ENCODE measurements around the gene RBM6.

RBM6 gene

DNA sequence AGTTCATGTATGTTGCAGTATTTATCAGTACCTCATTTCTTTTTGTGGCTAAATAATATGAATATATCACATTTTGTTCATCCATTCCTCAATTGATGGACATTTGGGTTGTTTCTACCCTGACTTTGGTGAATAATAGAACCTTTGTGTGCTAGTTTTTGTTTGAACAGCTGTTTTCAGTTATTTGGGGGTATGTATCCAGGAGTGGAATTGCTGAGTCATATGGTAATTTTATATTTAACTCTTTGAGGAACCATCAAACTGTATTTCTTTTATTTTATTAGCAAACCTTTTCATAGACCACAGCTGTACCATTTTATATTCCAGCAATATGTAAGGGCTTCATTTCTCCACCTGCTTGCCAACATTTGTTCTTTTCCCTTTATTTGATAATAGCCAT, 110.4 kb downstream of the RBM6 start:
- Histone ChIP-seq H3K27ac (ENCODE audit: extremely low read depth, low read depth, low read length) (no peak overlapping the region), H3K4me3 (ENCODE audit: low read depth, low read length) (no peak overlapping the region), H3K4me1 (ENCODE audit: control insufficient read depth, insufficient read depth, low read length) (no peaks in the 10 kb centered on the region), H3K36me3 (ENCODE audit: control insufficient read depth in 2 of 2, insufficient read depth in 1 of 2, low read length in 2 of 2) (peaks cover 4 to 68% of the 10 kb centered on the region in 2 experiments; a peak in 2 of 3 replicates), H3K9me3 (ENCODE audit: control insufficient read depth, insufficient read depth, low read depth, low read length) (no peaks in the 10 kb centered on the region)
- ChIA-PET CTCF (no interaction called here), POLR2A (interaction anchor here (0.8 kb wide), 1 partner anchor 20 kb away, joined by 5 read pairs; no protein-coding TSS in a partner anchor)
- no peak for TF ChIP-seq ZNF473 (tag by site-specific recombination; IDR thresholded peaks at IDR 0.05)
- TF ChIP-seq, protein P1, sequence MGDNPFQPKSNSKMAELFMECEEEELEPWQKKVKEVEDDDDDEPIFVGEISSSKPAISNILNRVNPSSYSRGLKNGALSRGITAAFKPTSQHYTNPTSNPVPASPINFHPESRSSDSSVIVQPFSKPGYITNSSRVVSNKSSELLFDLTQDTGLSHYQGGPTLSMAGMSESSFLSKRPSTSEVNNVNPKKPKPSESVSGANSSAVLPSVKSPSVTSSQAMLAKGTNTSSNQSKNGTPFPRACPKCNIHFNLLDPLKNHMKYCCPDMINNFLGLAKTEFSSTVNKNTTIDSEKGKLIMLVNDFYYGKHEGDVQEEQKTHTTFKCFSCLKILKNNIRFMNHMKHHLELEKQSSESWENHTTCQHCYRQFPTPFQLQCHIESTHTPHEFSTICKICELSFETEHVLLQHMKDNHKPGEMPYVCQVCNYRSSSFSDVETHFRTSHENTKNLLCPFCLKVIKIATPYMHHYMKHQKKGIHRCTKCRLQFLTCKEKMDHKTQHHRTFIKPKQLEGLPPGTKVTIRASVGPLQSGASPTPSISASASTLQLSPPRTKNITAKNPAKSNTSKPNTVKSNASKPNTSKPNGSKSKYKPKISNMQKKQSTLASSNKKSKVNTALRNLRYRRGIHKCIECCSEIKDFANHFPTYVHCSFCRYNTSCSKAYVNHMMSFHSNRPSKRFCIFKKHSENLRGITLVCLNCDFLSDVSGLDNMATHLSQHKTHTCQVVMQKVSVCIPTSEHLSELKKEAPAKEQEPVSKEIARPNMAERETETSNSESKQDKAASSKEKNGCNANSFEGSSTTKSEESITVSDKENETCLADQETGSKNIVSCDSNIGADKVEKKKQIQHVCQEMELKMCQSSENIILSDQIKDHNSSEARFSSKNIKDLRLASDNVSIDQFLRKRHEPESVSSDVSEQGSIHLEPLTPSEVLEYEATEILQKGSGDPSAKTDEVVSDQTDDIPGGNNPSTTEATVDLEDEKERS (tag by site-specific recombination; IDR thresholded peaks at IDR 0.05), result no peak
- no peak for TF ChIP-seq ZNF785 (tag by site-specific recombination; IDR thresholded peaks at IDR 0.05)
- no peak for TF ChIP-seq FEZF1 (tag by site-specific recombination; IDR thresholded peaks at IDR 0.05)
- no peak for TF ChIP-seq ZIC2 (tag by site-specific recombination; IDR thresholded peaks at IDR 0.05)
- TF ChIP-seq ZNF140 (tag by site-specific recombination; IDR thresholded peaks at IDR 0.05), result peak; percentile 43; the same call in 1 of the 2 replicates

DNA sequence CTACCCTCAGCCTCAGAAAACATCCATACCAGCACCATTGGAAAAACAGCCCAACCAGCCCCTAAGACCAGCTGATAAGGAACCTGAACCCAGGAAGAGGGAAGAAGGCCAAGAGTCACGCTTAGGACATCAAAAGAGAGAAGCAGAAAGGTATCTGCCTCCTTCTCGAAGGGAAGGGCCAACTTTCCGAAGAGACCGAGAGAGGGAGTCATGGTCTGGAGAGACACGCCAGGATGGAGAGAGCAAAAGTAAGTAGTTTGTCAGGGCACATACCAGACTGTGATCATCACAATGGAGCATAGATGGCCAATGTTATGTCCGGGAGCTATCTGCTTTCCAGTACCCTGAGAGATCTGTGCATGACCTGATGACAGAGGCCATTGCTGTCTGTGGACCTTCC, 117.8 kb downstream of the RBM6 start:
- Histone ChIP-seq H3K27ac (ENCODE audit: extremely low read depth, low read depth, low read length) (no peak overlapping the region), H3K36me3 (ENCODE audit: control insufficient read depth in 2 of 2, insufficient read depth in 1 of 2, low read length in 2 of 2) (peaks cover 5 to 76% of the 10 kb centered on the region in 2 experiments), H3K9me3 (ENCODE audit: control insufficient read depth, insufficient read depth, low read depth, low read length) (no peaks in the 10 kb centered on the region), H3K4me3 (ENCODE audit: low read depth, low read length) (no peak overlapping the region), H3K4me1 (ENCODE audit: control insufficient read depth, insufficient read depth, low read length) (no peaks in the 10 kb centered on the region)
- CTCF ChIA-PET, result no interaction called here
- POLR2A ChIA-PET, result no interaction called here
- TF ChIP-seq, protein P2, sequence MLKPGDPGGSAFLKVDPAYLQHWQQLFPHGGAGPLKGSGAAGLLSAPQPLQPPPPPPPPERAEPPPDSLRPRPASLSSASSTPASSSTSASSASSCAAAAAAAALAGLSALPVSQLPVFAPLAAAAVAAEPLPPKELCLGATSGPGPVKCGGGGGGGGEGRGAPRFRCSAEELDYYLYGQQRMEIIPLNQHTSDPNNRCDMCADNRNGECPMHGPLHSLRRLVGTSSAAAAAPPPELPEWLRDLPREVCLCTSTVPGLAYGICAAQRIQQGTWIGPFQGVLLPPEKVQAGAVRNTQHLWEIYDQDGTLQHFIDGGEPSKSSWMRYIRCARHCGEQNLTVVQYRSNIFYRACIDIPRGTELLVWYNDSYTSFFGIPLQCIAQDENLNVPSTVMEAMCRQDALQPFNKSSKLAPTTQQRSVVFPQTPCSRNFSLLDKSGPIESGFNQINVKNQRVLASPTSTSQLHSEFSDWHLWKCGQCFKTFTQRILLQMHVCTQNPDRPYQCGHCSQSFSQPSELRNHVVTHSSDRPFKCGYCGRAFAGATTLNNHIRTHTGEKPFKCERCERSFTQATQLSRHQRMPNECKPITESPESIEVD (tag by site-specific recombination; IDR thresholded peaks at IDR 0.05), result no peak
- TF ChIP-seq, protein P3, sequence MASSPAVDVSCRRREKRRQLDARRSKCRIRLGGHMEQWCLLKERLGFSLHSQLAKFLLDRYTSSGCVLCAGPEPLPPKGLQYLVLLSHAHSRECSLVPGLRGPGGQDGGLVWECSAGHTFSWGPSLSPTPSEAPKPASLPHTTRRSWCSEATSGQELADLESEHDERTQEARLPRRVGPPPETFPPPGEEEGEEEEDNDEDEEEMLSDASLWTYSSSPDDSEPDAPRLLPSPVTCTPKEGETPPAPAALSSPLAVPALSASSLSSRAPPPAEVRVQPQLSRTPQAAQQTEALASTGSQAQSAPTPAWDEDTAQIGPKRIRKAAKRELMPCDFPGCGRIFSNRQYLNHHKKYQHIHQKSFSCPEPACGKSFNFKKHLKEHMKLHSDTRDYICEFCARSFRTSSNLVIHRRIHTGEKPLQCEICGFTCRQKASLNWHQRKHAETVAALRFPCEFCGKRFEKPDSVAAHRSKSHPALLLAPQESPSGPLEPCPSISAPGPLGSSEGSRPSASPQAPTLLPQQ (tag by site-specific recombination; IDR thresholded peaks at IDR 0.05), result no peak
- TF ChIP-seq MEIS1 (CRISPR knock-in tag; IDR thresholded peaks at IDR 0.05; ENCODE audit: borderline replicate concordance), result no peak

DNA sequence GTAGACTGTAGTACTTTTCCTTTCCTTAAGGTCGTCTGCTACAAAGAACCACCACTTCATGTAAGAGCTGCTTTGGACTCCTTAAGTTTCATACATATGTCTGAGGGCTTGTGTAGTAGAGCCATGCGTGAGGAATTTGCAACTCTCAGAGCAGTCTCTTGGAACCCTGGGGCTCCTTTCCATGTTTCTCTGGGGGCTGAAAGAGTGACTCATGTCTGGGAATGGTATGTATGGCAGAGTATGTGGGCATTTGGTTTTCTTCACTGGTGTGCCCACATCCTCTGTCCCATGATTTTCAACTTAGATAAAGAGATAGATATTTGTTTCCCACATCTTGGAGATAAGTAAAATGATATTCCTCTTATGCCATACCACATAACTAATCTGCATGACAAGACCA, 128.2 kb downstream of the RBM6 start:
- H3K4me3 ChIP-seq (ENCODE audit: low read depth, low read length), result no peak overlapping the region
- no peak overlapping the region for H3K27ac ChIP-seq (ENCODE audit: extremely low read depth, low read depth, low read length)
- POLR2A ChIA-PET, result interaction anchor here (0.5 kb wide), 1 partner anchor 37 kb away, joined by 3 read pairs; no protein-coding TSS in a partner anchor
- no peaks in the 10 kb centered on the region for H3K9me3 ChIP-seq (ENCODE audit: control insufficient read depth, insufficient read depth, low read depth, low read length)
- H3K4me1 ChIP-seq (ENCODE audit: control insufficient read depth, insufficient read depth, low read length), result no peaks in the 10 kb centered on the region
- CTCF ChIA-PET, result interaction anchor here (0.6 to 0.9 kb wide), 2 partner anchors 175 to 229 kb away, joined by 3 read pairs; no protein-coding TSS in a partner anchor
- TF ChIP-seq ZNF2 (tag by site-specific recombination; IDR thresholded peaks at IDR 0.05), result no peak
- TF ChIP-seq ZFP37 (tag by site-specific recombination; IDR thresholded peaks at IDR 0.05), result no peak
- TF ChIP-seq RBAK (tag by site-specific recombination; IDR thresholded peaks at IDR 0.05), result no peak
- TF ChIP-seq ZNF664 (tag by site-specific recombination; IDR thresholded peaks at IDR 0.05), result no peak
- no peak for TF ChIP-seq ZNF521 (tag by site-specific recombination; IDR thresholded peaks at IDR 0.05)
- TF ChIP-seq HOXD13 (CRISPR knock-in tag; IDR thresholded peaks at IDR 0.05; ENCODE audit: borderline replicate concordance), result no peak
- no peak for TF ChIP-seq ZFP69B (tag by site-specific recombination; IDR thresholded peaks at IDR 0.05)
- H3K36me3 ChIP-seq (ENCODE audit: control insufficient read depth in 2 of 2, insufficient read depth in 1 of 2, low read length in 2 of 2), result peaks cover 16 to 90% of the 10 kb centered on the region in 2 experiments

All from HEK293 (cell line).